Activated T-helper 17 cell treated with anti-CD3 and anti-CD28 coated beads, Interleukin-2, amount 50 U/mL, for 72 hours (primary cell): ENCODE measurements around the gene IRF5. TPM values are rescaled to one million over a fixed set of nuclear protein-coding genes. Genes with fewer than 3 reads are reported as not detected.

Experiments
- ATAC-seq: fragments of 150-1000 bp; cut with Tn5 transposase; replicated peaks from 2 replicates; pipeline ENCODE4 v1.10.0; 2021; ENCODE audit warnings: mild to moderate bottlenecking, moderate library complexity
- H3K27ac Mint-ChIP-seq: one replicate; pipeline ENCODE4 v1.8.0; 2022; ENCODE audit warnings: mixed read lengths
- H3K27me3 Mint-ChIP-seq: one replicate; pipeline ENCODE4 v1.8.0; 2022; ENCODE audit warnings: mixed read lengths
- H3K36me3 Mint-ChIP-seq: one replicate; pipeline ENCODE4 v1.8.0; 2022; ENCODE audit warnings: low read depth, mild to moderate bottlenecking, mixed read lengths
- H3K4me1 Mint-ChIP-seq: one replicate; pipeline ENCODE4 v1.8.0; 2022; ENCODE audit warnings: mixed read lengths
- H3K4me3 Mint-ChIP-seq: one replicate; pipeline ENCODE4 v1.8.0; 2022; ENCODE audit warnings: mild to moderate bottlenecking, mixed read lengths
- H3K9me3 Mint-ChIP-seq: one replicate; pipeline ENCODE4 v1.8.0; 2022; ENCODE audit warnings: mixed read lengths
- total RNA-seq, 2 donors: library from RNA; stranded (reverse); gene quantifications; one replicate each; pipeline ENCODE4 v1.2.3, GENCODE V29; 2022

Gene IRF5, protein sequence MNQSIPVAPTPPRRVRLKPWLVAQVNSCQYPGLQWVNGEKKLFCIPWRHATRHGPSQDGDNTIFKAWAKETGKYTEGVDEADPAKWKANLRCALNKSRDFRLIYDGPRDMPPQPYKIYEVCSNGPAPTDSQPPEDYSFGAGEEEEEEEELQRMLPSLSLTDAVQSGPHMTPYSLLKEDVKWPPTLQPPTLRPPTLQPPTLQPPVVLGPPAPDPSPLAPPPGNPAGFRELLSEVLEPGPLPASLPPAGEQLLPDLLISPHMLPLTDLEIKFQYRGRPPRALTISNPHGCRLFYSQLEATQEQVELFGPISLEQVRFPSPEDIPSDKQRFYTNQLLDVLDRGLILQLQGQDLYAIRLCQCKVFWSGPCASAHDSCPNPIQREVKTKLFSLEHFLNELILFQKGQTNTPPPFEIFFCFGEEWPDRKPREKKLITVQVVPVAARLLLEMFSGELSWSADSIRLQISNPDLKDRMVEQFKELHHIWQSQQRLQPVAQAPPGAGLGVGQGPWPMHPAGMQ
- 10 to 100 TPM; 22.5 to 25.4 TPM for total RNA-seq

GRCh38 chr7:128937647-128938543 lies at the start of gene IRF5:
IRF5 (plus strand) TSS chr7:128937927; CDS start chr7:128942082, 4,155 bp downstream.
- Mint-ChIP-seq H3K4me1 (peaks cover 26% of the 10 kb centered on the region), H3K4me3 (peak within 1 kb of the TSS; percentile 95), H3K27me3 (no peaks in the 10 kb centered on the region), H3K36me3 (peaks cover under 1% of the 10 kb centered on the region), H3K9me3 (peaks cover 3% of the 10 kb centered on the region), H3K27ac (peak within 1 kb of the TSS; percentile 93)
- peak; percentile 60 for ATAC-seq

DNA sequence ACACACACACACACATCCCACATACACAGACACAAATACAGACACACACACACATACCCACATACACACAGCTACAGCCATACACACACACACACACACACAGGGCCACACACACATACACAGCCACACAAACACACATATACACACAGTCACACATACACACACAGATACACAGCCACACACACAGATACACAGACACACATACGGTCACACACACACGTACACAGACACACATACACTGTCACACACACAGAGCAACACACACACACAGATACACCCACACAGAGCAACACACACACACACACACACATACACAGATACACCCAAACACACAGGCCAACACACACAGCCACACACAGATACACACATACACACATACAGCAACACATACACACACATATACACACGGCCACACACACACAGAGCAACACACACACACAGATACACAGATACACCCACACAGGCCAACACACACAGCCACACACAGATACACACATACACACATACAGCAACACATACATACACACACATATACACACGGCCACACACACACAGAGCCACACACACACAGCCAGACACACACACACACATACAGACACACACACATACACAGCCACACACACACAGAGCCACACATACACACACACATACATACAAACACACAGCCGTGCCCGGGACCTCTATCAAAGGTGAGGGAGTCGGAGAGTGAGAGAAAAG lies 49.5 kb upstream of the IRF5 start:
- Mint-ChIP-seq H3K9me3 (no peaks in the 10 kb centered on the region), H3K36me3 (no peaks in the 10 kb centered on the region), H3K27ac (no peak overlapping the region), H3K4me1 (no peaks in the 10 kb centered on the region), H3K4me3 (no peak overlapping the region), H3K27me3 (peaks cover 4% of the 10 kb centered on the region)
- no peak for ATAC-seq

DNA sequence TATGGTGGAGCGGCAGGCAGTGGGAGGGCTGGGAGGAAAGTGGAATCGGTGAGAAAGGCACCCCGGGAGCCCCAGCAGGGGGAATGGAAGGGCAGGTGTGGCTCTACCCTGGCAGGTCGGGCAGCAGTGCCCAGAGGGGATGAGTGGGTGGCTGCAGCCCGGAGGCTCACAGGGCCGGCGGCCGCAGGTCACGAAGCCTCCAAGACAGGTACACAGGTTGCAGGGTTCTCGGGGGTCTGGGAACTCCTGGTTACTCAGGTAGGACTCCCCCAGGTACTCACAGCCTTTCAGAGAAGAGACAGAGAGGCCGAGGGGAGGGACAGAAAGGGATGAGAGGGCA lies 49.0 kb upstream of the IRF5 start:
- Mint-ChIP-seq H3K27ac (no peak overlapping the region), H3K4me1 (no peaks in the 10 kb centered on the region), H3K27me3 (peaks cover 4% of the 10 kb centered on the region), H3K4me3 (no peak overlapping the region), H3K36me3 (no peaks in the 10 kb centered on the region), H3K9me3 (no peaks in the 10 kb centered on the region)
- ATAC-seq: no peak

DNA sequence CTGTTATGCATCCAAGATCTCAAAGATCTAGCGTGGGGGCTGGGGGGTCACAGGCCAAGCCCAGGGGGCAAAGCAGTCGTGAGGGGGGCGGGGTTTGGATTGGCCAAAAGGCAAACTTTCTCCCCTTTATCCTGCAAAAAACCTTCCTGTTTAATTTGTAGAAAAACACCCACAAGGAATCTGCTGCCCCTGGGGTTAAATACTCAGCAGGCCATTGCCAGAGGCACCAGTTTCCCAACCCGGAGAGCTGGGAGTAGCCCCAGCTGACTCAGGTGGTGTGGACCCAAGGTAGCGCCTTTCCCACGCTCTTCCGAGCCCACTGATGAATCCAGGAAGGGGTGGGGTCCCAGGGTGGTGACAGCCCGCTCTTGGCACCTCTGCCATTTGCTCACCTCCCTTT lies 48.6 kb upstream of the IRF5 start:
- ATAC-seq: no peak
- H3K4me3 Mint-ChIP-seq: no peak overlapping the region
- peaks cover 4% of the 10 kb centered on the region for H3K27me3 Mint-ChIP-seq
- H3K27ac Mint-ChIP-seq: no peak overlapping the region
- no peaks in the 10 kb centered on the region for H3K36me3 Mint-ChIP-seq
- H3K9me3 Mint-ChIP-seq: no peaks in the 10 kb centered on the region
- no peaks in the 10 kb centered on the region for H3K4me1 Mint-ChIP-seq

DNA sequence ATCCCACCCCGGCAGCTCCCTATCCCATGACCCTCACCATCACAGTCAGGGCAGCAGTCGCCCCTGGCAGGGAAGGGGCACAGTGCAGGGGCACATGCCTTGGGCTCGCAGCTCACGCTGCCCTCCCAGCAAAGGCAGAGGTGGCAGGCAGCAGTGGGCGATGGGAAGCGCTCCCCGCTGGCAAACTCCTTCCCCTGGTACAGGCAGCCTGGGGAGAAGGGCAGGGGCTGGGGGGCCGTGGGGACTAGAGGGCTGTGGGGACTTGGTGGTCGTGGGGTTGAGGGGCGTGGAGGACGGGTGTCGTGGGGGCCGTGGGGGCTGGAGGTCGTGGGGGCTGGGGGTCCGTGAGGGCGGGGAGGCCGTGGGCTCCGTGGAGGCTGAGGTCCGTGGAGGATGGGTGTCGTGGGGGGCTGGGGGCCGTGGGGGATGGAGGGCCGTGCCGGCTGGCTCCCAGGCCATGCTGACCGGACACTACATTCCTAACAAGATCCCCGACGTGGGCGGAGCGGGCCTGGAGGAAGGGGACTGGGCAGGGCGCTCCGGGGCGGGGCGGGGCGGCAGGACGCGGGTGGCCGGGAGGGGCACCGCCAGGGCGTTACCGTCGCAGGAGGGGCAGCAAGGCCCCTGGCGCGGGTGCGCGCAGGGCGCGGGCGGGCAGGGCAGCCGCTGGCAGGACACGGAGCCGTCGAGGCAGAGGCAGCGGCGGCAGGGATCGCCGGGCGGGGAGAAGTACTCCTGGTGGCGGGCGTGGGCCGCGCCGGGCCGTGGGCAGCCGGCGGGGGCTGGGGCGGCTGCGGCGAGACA lies 47.2 kb upstream of the IRF5 start:
- H3K27me3 Mint-ChIP-seq: peaks cover 4% of the 10 kb centered on the region
- no peaks in the 10 kb centered on the region for H3K9me3 Mint-ChIP-seq
- H3K27ac Mint-ChIP-seq: no peak overlapping the region
- ATAC-seq: peak; percentile 8
- no peaks in the 10 kb centered on the region for H3K4me1 Mint-ChIP-seq
- no peak overlapping the region for H3K4me3 Mint-ChIP-seq
- H3K36me3 Mint-ChIP-seq: no peaks in the 10 kb centered on the region

GRCh38 chr7:128891110-128891941 lies 46.4 kb upstream of the IRF5 start:
- ATAC-seq: peak; percentile 35
- Mint-ChIP-seq H3K9me3 (no peaks in the 10 kb centered on the region), H3K27me3 (no peaks in the 10 kb centered on the region), H3K4me1 (no peaks in the 10 kb centered on the region), H3K36me3 (no peaks in the 10 kb centered on the region), H3K4me3 (no peak overlapping the region), H3K27ac (no peak overlapping the region)

- Mint-ChIP-seq H3K4me3 (no peak overlapping the region), H3K36me3 (no peaks in the 10 kb centered on the region), H3K4me1 (no peaks in the 10 kb centered on the region), H3K9me3 (no peaks in the 10 kb centered on the region), H3K27ac (no peak overlapping the region), H3K27me3 (no peaks in the 10 kb centered on the region)
- ATAC-seq: no peak
Measured at GRCh38 chr7:128891942-128892269, 45.8 kb upstream of the IRF5 start.

GRCh38 chr7:128892521-128893250 lies 45.0 kb upstream of the IRF5 start:
- ATAC-seq: no peak
- Mint-ChIP-seq H3K27ac (no peak overlapping the region), H3K9me3 (no peaks in the 10 kb centered on the region), H3K27me3 (no peaks in the 10 kb centered on the region), H3K4me1 (no peaks in the 10 kb centered on the region), H3K4me3 (no peak overlapping the region), H3K36me3 (no peaks in the 10 kb centered on the region)

DNA sequence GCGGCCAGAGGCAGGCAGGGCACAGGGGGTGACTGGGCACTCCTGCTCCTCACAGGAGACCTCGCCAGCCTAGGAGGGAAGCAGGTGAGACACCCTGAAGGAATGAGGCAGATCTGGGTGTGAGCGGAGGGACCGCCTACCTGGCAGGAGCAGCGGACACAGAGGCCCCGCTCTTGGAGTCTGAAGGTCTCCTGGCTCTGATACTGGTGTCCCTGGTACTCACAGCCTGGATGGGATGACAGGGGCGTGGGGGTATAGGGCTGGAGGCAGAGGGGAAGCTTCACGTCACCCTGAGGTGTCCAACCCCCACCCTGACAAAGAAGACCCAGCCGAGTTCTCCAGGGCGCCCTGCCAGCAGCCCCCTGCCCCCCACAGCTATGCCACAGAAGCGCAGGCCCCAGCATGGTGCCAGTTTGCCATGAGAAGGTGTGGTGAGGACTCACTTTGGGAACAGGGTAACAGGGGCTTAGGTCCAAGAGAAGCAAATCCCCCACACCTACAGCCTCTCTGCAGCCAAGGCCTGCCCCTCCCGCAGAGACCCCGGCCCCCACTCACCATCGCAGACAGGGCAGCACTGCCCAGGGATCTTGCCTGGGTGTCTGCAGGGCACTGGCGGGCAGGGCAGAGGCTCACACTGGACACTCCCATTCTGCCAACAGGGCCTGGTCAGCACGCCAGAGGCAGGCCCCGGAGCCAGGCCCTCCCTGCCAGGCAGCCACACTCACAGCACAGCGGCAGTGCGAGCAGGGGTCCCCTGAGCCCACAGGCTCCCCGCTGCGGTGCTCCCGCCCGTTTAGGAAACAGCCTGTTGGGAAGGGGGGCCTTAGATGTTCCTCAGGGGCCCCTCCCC lies 44.3 kb upstream of the IRF5 start:
- no peak overlapping the region for H3K4me3 Mint-ChIP-seq
- ATAC-seq: no peak
- no peaks in the 10 kb centered on the region for H3K4me1 Mint-ChIP-seq
- no peaks in the 10 kb centered on the region for H3K27me3 Mint-ChIP-seq
- H3K36me3 Mint-ChIP-seq: no peaks in the 10 kb centered on the region
- H3K27ac Mint-ChIP-seq: no peak overlapping the region
- peaks cover 2% of the 10 kb centered on the region for H3K9me3 Mint-ChIP-seq

DNA sequence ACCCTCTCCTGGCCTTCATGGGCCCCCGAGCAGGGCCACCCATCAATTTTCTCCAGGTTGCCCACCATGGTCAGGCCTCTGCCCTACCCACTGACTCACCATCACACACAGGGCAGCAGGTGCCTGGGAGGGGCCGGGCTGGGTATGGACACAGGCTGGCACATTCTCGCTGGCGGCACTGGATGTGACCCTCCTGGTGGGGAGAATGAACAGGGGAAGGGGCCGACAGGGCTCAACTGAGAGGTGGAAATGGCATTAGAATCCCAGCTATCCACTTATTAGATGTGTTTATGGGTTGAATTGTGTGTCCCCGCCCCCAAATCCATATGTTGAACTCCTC lies 43.7 kb upstream of the IRF5 start:
- Mint-ChIP-seq H3K4me3 (no peak overlapping the region), H3K36me3 (no peaks in the 10 kb centered on the region), H3K9me3 (peaks cover 4% of the 10 kb centered on the region), H3K27me3 (no peaks in the 10 kb centered on the region), H3K27ac (no peak overlapping the region), H3K4me1 (no peaks in the 10 kb centered on the region)
- no peak for ATAC-seq

DNA sequence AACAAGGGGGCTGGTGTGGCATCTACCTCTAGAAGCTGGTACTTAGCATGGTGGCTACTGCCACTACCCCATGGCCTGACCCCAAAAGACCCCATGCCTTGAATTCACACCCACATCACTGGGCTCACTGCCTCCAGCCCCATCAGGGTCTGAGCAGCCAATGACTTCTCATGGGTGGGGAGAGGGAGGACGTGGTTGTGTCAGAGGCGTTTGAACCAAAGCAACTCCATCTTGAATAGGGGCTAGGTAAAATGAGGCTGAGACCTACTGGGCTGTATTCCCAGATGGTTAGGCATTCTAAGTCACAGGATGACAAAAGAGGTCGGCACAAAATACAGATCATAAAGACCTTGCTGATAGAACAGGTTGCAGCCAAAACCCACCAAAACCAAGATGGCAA lies 42.4 kb upstream of the IRF5 start:
- no peak for ATAC-seq
- Mint-ChIP-seq H3K27ac (no peak overlapping the region), H3K4me3 (no peak overlapping the region), H3K9me3 (peaks cover 4% of the 10 kb centered on the region), H3K4me1 (no peaks in the 10 kb centered on the region), H3K36me3 (no peaks in the 10 kb centered on the region), H3K27me3 (no peaks in the 10 kb centered on the region)

- no peak overlapping the region for H3K27ac Mint-ChIP-seq
- no peak for ATAC-seq
- H3K27me3 Mint-ChIP-seq: no peaks in the 10 kb centered on the region
Measured at GRCh38 chr7:128899392-128899791, 38.3 kb upstream of the IRF5 start.

More at GRCh38 chr7:128899392-128899791, 38.3 kb upstream of the IRF5 start:
- Mint-ChIP-seq H3K4me3 (no peak overlapping the region), H3K9me3 (peaks cover 4% of the 10 kb centered on the region), H3K36me3 (no peaks in the 10 kb centered on the region), H3K4me1 (peaks cover under 1% of the 10 kb centered on the region)
